Karpas-422 (cell line): ENCODE data around the gene RNGTT. TPM values are rescaled to one million over a fixed set of nuclear protein-coding genes. Genes with fewer than 3 reads are reported as not detected.
A peak's percentile ranks its signal among the peaks of the same experiment; 100 is the strongest.

Experiments used
- DNase-seq: peaks from one replicate; pipeline ENCODE4 v3.0.0-alpha.2; 2015
- H2AFZ ChIP-seq: fragments of 200-600 bp; sonication (generic); 2 replicates; pipeline ENCODE4 v1.6.1; 2014; ENCODE audit warnings: antibody characterized with exemption, low read length, mixed read lengths
- H3K27ac ChIP-seq: fragments of 200-600 bp; sonication (generic); 2 replicates; pipeline ENCODE4 v1.5.1; 2014; ENCODE audit warnings: mild to moderate bottlenecking, low read length, moderate library complexity
- H3K27me3 ChIP-seq: fragments of 200-600 bp; sonication (generic); 2 replicates; pipeline ENCODE4 v1.6.1; 2014; ENCODE audit warnings: low read length, mixed read lengths
- H3K36me3 ChIP-seq: fragments of 200-600 bp; sonication (generic); 2 replicates; pipeline ENCODE4 v1.6.1; 2014; ENCODE audit warnings: low read length, mixed read lengths; ENCODE audit not compliant: insufficient read depth
- H3K4me1 ChIP-seq: fragments of 200-600 bp; sonication (generic); 2 replicates; pipeline ENCODE4 v1.6.1; 2014; ENCODE audit warnings: mild to moderate bottlenecking, low read length, mixed read lengths
- H3K4me2 ChIP-seq: fragments of 200-600 bp; sonication (generic); 2 replicates; pipeline ENCODE4 v1.6.1; 2014; ENCODE audit warnings: low read length, low read depth, mild to moderate bottlenecking; ENCODE audit not compliant: poor library complexity, severe bottlenecking
- H3K4me3 ChIP-seq: fragments of 200-600 bp; sonication (generic); 2 replicates; pipeline ENCODE4 v1.5.1; 2014; ENCODE audit warnings: mild to moderate bottlenecking, antibody characterized with exemption, low read length, mixed read lengths
- H3K79me2 ChIP-seq: fragments of 200-600 bp; sonication (generic); 2 replicates; pipeline ENCODE4 v1.6.1; 2014; ENCODE audit warnings: mild to moderate bottlenecking, low read length, mixed read lengths
- H3K9ac ChIP-seq: fragments of 200-600 bp; sonication (generic); 2 replicates; pipeline ENCODE4 v1.6.0; 2014; ENCODE audit warnings: low read length
- H3K9me2 ChIP-seq: fragments of 200-600 bp; sonication (generic), shearing (Covaris generic); replicated peaks from 2 replicates; pipeline ENCODE4 v1.6.0; 2014; ENCODE audit warnings: mild to moderate bottlenecking, low read length, moderate library complexity; ENCODE audit not compliant: insufficient read depth
- H3K9me3 ChIP-seq: fragments of 300-700, 200-600 bp; sonication (generic); 2 replicates; pipeline ENCODE4 v1.6.1; 2014; ENCODE audit warnings: low read length, mixed read lengths
- H4K20me1 ChIP-seq: fragments of 200-600 bp; sonication (generic); 2 replicates; pipeline ENCODE4 v1.6.1; 2014; ENCODE audit warnings: mild to moderate bottlenecking, antibody characterized with exemption, low read length, low read depth; ENCODE audit not compliant: insufficient read depth
- total RNA-seq: library from RNA; depleted of rRNA; stranded (reverse); fragments of >200 nt; shearing (Covaris generic); gene quantifications from 2 replicates; pipeline ENCODE4 v1.2.3, GENCODE V29; 2014; ENCODE audit warnings: low replicate concordance

The RNGTT gene
- total RNA-seq, 1 experiment from 2014 or later = 35.9 TPM

- no peak overlapping the region for H3K4me3 ChIP-seq
- no peak for DNase-seq
- no peaks in the 10 kb centered on the region for H3K79me2 ChIP-seq
- H3K27me3 ChIP-seq = no peaks in the 10 kb centered on the region
- no peaks in the 10 kb centered on the region for H3K36me3 ChIP-seq
- H3K4me1 ChIP-seq = peaks cover 41% of the 10 kb centered on the region
- H4K20me1 ChIP-seq = no peaks in the 10 kb centered on the region
- H3K4me2 ChIP-seq = no peak overlapping the region
- H3K9me3 ChIP-seq = no peaks in the 10 kb centered on the region
- no peak overlapping the region for H3K27ac ChIP-seq
- H2AFZ ChIP-seq = no peak overlapping the region
- no peaks in the 10 kb centered on the region for H3K9me2 ChIP-seq
- no peak overlapping the region for H3K9ac ChIP-seq
Observed at GRCh38 chr6:88636871-88637270, 326.5 kb downstream of the RNGTT start.

GRCh38 chr6:88633782-88634181 is 329.6 kb downstream of the RNGTT start:
- DNase-seq = no peak
- Histone ChIP-seq H3K9ac (no peak overlapping the region), H3K79me2 (no peaks in the 10 kb centered on the region), H3K9me2 (no peaks in the 10 kb centered on the region), H3K27ac (no peak overlapping the region), H3K36me3 (no peaks in the 10 kb centered on the region), H3K27me3 (no peaks in the 10 kb centered on the region), H3K4me3 (no peak overlapping the region), H3K9me3 (no peaks in the 10 kb centered on the region), H4K20me1 (no peaks in the 10 kb centered on the region), H3K4me2 (no peak overlapping the region), H3K4me1 (peaks cover 42% of the 10 kb centered on the region), H2AFZ (no peak overlapping the region)

GRCh38 chr6:88631830-88632229 is 331.6 kb downstream of the RNGTT start:
- no peaks in the 10 kb centered on the region for H3K9me2 ChIP-seq
- DNase-seq = no peak
- peaks cover 37% of the 10 kb centered on the region for H3K4me1 ChIP-seq
- no peaks in the 10 kb centered on the region for H4K20me1 ChIP-seq
- H3K27me3 ChIP-seq = no peaks in the 10 kb centered on the region
- H3K4me3 ChIP-seq = no peak overlapping the region
- H3K9ac ChIP-seq = no peak overlapping the region
- H2AFZ ChIP-seq = no peak overlapping the region
- no peaks in the 10 kb centered on the region for H3K79me2 ChIP-seq
- H3K36me3 ChIP-seq = no peaks in the 10 kb centered on the region
- H3K4me2 ChIP-seq = no peak overlapping the region
- no peaks in the 10 kb centered on the region for H3K9me3 ChIP-seq
- no peak overlapping the region for H3K27ac ChIP-seq

GRCh38 chr6:88629838-88630494 is 333.5 kb downstream of the RNGTT start:
- H3K9me3 ChIP-seq = no peaks in the 10 kb centered on the region
- H3K4me3 ChIP-seq = no peak overlapping the region
- no peaks in the 10 kb centered on the region for H4K20me1 ChIP-seq
- no peaks in the 10 kb centered on the region for H3K79me2 ChIP-seq
- peak; percentile 74 for DNase-seq
- H3K9ac ChIP-seq = 0 out of 2 replicates have a peak overlapping the region, but pooled peaks have one; percentile 1
- no peak overlapping the region for H2AFZ ChIP-seq
- H3K4me1 ChIP-seq = peaks cover 39% of the 10 kb centered on the region
- H3K27me3 ChIP-seq = no peaks in the 10 kb centered on the region
- no peaks in the 10 kb centered on the region for H3K36me3 ChIP-seq
- H3K27ac ChIP-seq = no peak overlapping the region
- H3K4me2 ChIP-seq = peak overlapping the region; percentile 62
- no peaks in the 10 kb centered on the region for H3K9me2 ChIP-seq

- Histone ChIP-seq H3K4me1 (peaks cover 32% of the 10 kb centered on the region), H2AFZ (no peak overlapping the region), H3K79me2 (no peaks in the 10 kb centered on the region), H3K9me3 (no peaks in the 10 kb centered on the region), H3K27ac (no peak overlapping the region), H3K27me3 (no peaks in the 10 kb centered on the region), H3K9me2 (no peaks in the 10 kb centered on the region), H3K4me2 (no peak overlapping the region), H3K9ac (no peak overlapping the region), H3K4me3 (no peak overlapping the region), H3K36me3 (no peaks in the 10 kb centered on the region), H4K20me1 (no peaks in the 10 kb centered on the region)
- DNase-seq = no peak
Observed at GRCh38 chr6:88626460-88626859, 337.0 kb downstream of the RNGTT start.

GRCh38 chr6:88623531-88623930 is 339.9 kb downstream of the RNGTT start:
- no peak overlapping the region for H3K4me3 ChIP-seq
- no peak for DNase-seq
- H2AFZ ChIP-seq = no peak overlapping the region
- H3K4me1 ChIP-seq = peaks cover 9% of the 10 kb centered on the region; the same call in 1 of the 2 replicates
- H3K9me3 ChIP-seq = no peaks in the 10 kb centered on the region
- H3K4me2 ChIP-seq = no peak overlapping the region
- no peaks in the 10 kb centered on the region for H3K27me3 ChIP-seq
- H3K9ac ChIP-seq = no peak overlapping the region
- no peaks in the 10 kb centered on the region for H3K79me2 ChIP-seq
- H3K27ac ChIP-seq = no peak overlapping the region
- H3K9me2 ChIP-seq = no peaks in the 10 kb centered on the region
- H4K20me1 ChIP-seq = no peaks in the 10 kb centered on the region
- no peaks in the 10 kb centered on the region for H3K36me3 ChIP-seq

- Histone ChIP-seq H4K20me1 (no peaks in the 10 kb centered on the region), H3K27ac (no peak overlapping the region), H3K9me2 (no peaks in the 10 kb centered on the region), H3K9me3 (no peaks in the 10 kb centered on the region), H3K4me1 (peaks cover 32% of the 10 kb centered on the region), H3K79me2 (no peaks in the 10 kb centered on the region), H3K9ac (no peak overlapping the region), H3K4me2 (no peak overlapping the region), H2AFZ (no peak overlapping the region), H3K27me3 (no peaks in the 10 kb centered on the region), H3K36me3 (no peaks in the 10 kb centered on the region), H3K4me3 (no peak overlapping the region)
- no peak for DNase-seq
Observed at GRCh38 chr6:88619951-88620350, 343.5 kb downstream of the RNGTT start.

GRCh38 chr6:88616380-88616779 is 347.0 kb downstream of the RNGTT start:
- Histone ChIP-seq H3K9me3 (no peaks in the 10 kb centered on the region), H3K9me2 (0 out of 2 replicates have a peak, but pooled peaks cover 4% of the 10 kb centered on the region), H2AFZ (no peak overlapping the region), H3K9ac (no peak overlapping the region), H3K4me3 (no peak overlapping the region), H3K36me3 (no peaks in the 10 kb centered on the region), H3K4me1 (peaks cover 63% of the 10 kb centered on the region), H3K27me3 (no peaks in the 10 kb centered on the region), H3K4me2 (no peak overlapping the region), H3K27ac (peak overlapping the region; percentile 51; the same call in 1 of the 2 replicates), H4K20me1 (no peaks in the 10 kb centered on the region), H3K79me2 (no peaks in the 10 kb centered on the region)
- DNase-seq = peak; percentile 68
